ENCODE results near the gene ITGA11.

ITGA11 gene

GRCh38 chr15:68289621-68290352 lies 142.2 kb downstream of the ITGA11 start:
- Histone ChIP-seq H3K4me1 (ENCODE audit: control insufficient read depth, insufficient read depth, low read length) (peaks cover 32% of the 10 kb centered on the region), H3K9me3 (ENCODE audit: control insufficient read depth, insufficient read depth, low read length) (no peaks in the 10 kb centered on the region), H3K36me3 (ENCODE audit: control insufficient read depth, insufficient read depth, low read length) (peaks cover 15% of the 10 kb centered on the region), H3K4me3 (ENCODE audit: low read depth, low read length) (no peak overlapping the region), H3K27me3 (ENCODE audit: control insufficient read depth, insufficient read depth, low read length) (no peaks in the 10 kb centered on the region), H3K9ac (ENCODE audit: low read depth, low read length) (no peak overlapping the region)

- H3K36me3 ChIP-seq (ENCODE audit: control insufficient read depth, insufficient read depth, low read length): peaks cover 15% of the 10 kb centered on the region
- H3K9me3 ChIP-seq (ENCODE audit: control insufficient read depth, insufficient read depth, low read length): no peaks in the 10 kb centered on the region
Observed at GRCh38 chr15:68289057-68289456, 142.9 kb downstream of the ITGA11 start.

GRCh38 chr15:68286256-68286655 lies 145.7 kb downstream of the ITGA11 start:
- H3K36me3 ChIP-seq (ENCODE audit: control insufficient read depth, insufficient read depth, low read length): peaks cover 15% of the 10 kb centered on the region
- H3K9ac ChIP-seq (ENCODE audit: low read depth, low read length): no peak overlapping the region
- H3K9me3 ChIP-seq (ENCODE audit: control insufficient read depth, insufficient read depth, low read length): no peaks in the 10 kb centered on the region
- H3K4me1 ChIP-seq (ENCODE audit: control insufficient read depth, insufficient read depth, low read length): peaks cover 31% of the 10 kb centered on the region
- no peaks in the 10 kb centered on the region for H3K27me3 ChIP-seq (ENCODE audit: control insufficient read depth, insufficient read depth, low read length)
- no peak overlapping the region for H3K4me3 ChIP-seq (ENCODE audit: low read depth, low read length)

More at GRCh38 chr15:68289057-68289456, 142.9 kb downstream of the ITGA11 start:
- peaks cover 32% of the 10 kb centered on the region for H3K4me1 ChIP-seq (ENCODE audit: control insufficient read depth, insufficient read depth, low read length)
- H3K9ac ChIP-seq (ENCODE audit: low read depth, low read length): no peak overlapping the region
- no peaks in the 10 kb centered on the region for H3K27me3 ChIP-seq (ENCODE audit: control insufficient read depth, insufficient read depth, low read length)
- no peak overlapping the region for H3K4me3 ChIP-seq (ENCODE audit: low read depth, low read length)

GRCh38 chr15:68285259-68285980 lies 146.5 kb downstream of the ITGA11 start:
- peaks cover 10% of the 10 kb centered on the region for H3K36me3 ChIP-seq (ENCODE audit: control insufficient read depth, insufficient read depth, low read length)
- peaks cover 27% of the 10 kb centered on the region for H3K4me1 ChIP-seq (ENCODE audit: control insufficient read depth, insufficient read depth, low read length)
- H3K27me3 ChIP-seq (ENCODE audit: control insufficient read depth, insufficient read depth, low read length): no peaks in the 10 kb centered on the region
- H3K9me3 ChIP-seq (ENCODE audit: control insufficient read depth, insufficient read depth, low read length): no peaks in the 10 kb centered on the region
- no peak overlapping the region for H3K4me3 ChIP-seq (ENCODE audit: low read depth, low read length)
- H3K9ac ChIP-seq (ENCODE audit: low read depth, low read length): no peak overlapping the region

- Histone ChIP-seq H3K4me3 (ENCODE audit: low read depth, low read length) (no peak overlapping the region), H3K4me1 (ENCODE audit: control insufficient read depth, insufficient read depth, low read length) (peaks cover 26% of the 10 kb centered on the region), H3K9me3 (ENCODE audit: control insufficient read depth, insufficient read depth, low read length) (no peaks in the 10 kb centered on the region), H3K9ac (ENCODE audit: low read depth, low read length) (no peak overlapping the region), H3K27me3 (ENCODE audit: control insufficient read depth, insufficient read depth, low read length) (no peaks in the 10 kb centered on the region), H3K36me3 (ENCODE audit: control insufficient read depth, insufficient read depth, low read length) (peaks cover 3% of the 10 kb centered on the region)
Observed at GRCh38 chr15:68284616-68285258, 147.2 kb downstream of the ITGA11 start.

- no peak overlapping the region for H3K9ac ChIP-seq (ENCODE audit: low read depth, low read length)
- H3K4me3 ChIP-seq (ENCODE audit: low read depth, low read length): no peak overlapping the region
Observed at GRCh38 chr15:68283401-68283800, 148.6 kb downstream of the ITGA11 start.

GRCh38 chr15:68281008-68281407 lies 151.0 kb downstream of the ITGA11 start:
- Histone ChIP-seq H3K27me3 (ENCODE audit: control insufficient read depth, insufficient read depth, low read length) (no peaks in the 10 kb centered on the region), H3K9me3 (ENCODE audit: control insufficient read depth, insufficient read depth, low read length) (no peaks in the 10 kb centered on the region), H3K36me3 (ENCODE audit: control insufficient read depth, insufficient read depth, low read length) (peaks cover 3% of the 10 kb centered on the region), H3K4me1 (ENCODE audit: control insufficient read depth, insufficient read depth, low read length) (peaks cover 15% of the 10 kb centered on the region), H3K4me3 (ENCODE audit: low read depth, low read length) (peak overlapping the region; percentile 100), H3K9ac (ENCODE audit: low read depth, low read length) (no peak overlapping the region)

More at GRCh38 chr15:68283401-68283800, 148.6 kb downstream of the ITGA11 start:
- H3K9me3 ChIP-seq (ENCODE audit: control insufficient read depth, insufficient read depth, low read length): no peaks in the 10 kb centered on the region
- H3K4me1 ChIP-seq (ENCODE audit: control insufficient read depth, insufficient read depth, low read length): peaks cover 19% of the 10 kb centered on the region
- H3K36me3 ChIP-seq (ENCODE audit: control insufficient read depth, insufficient read depth, low read length): peaks cover 2% of the 10 kb centered on the region
- no peaks in the 10 kb centered on the region for H3K27me3 ChIP-seq (ENCODE audit: control insufficient read depth, insufficient read depth, low read length)

- H3K9ac ChIP-seq (ENCODE audit: low read depth, low read length): no peak overlapping the region
- H3K9me3 ChIP-seq (ENCODE audit: control insufficient read depth, insufficient read depth, low read length): no peaks in the 10 kb centered on the region
- peak overlapping the region; percentile 100 for H3K4me3 ChIP-seq (ENCODE audit: low read depth, low read length)
- H3K27me3 ChIP-seq (ENCODE audit: control insufficient read depth, insufficient read depth, low read length): no peaks in the 10 kb centered on the region
- H3K36me3 ChIP-seq (ENCODE audit: control insufficient read depth, insufficient read depth, low read length): peaks cover 3% of the 10 kb centered on the region
- peaks cover 15% of the 10 kb centered on the region for H3K4me1 ChIP-seq (ENCODE audit: control insufficient read depth, insufficient read depth, low read length)
Observed at GRCh38 chr15:68279779-68280753, 151.9 kb downstream of the ITGA11 start.

GRCh38 chr15:68278595-68279405 lies 153.2 kb downstream of the ITGA11 start:
- peak overlapping the region; percentile 100 for H3K4me3 ChIP-seq (ENCODE audit: low read depth, low read length)
- no peaks in the 10 kb centered on the region for H3K27me3 ChIP-seq (ENCODE audit: control insufficient read depth, insufficient read depth, low read length)
- peaks cover 3% of the 10 kb centered on the region for H3K36me3 ChIP-seq (ENCODE audit: control insufficient read depth, insufficient read depth, low read length)
- H3K9me3 ChIP-seq (ENCODE audit: control insufficient read depth, insufficient read depth, low read length): no peaks in the 10 kb centered on the region
- H3K4me1 ChIP-seq (ENCODE audit: control insufficient read depth, insufficient read depth, low read length): peaks cover 15% of the 10 kb centered on the region
- H3K9ac ChIP-seq (ENCODE audit: low read depth, low read length): peak overlapping the region; percentile 97

- Histone ChIP-seq H3K9me3 (ENCODE audit: control insufficient read depth, insufficient read depth, low read length) (no peaks in the 10 kb centered on the region), H3K4me1 (ENCODE audit: control insufficient read depth, insufficient read depth, low read length) (peaks cover 15% of the 10 kb centered on the region)
Observed at GRCh38 chr15:68278345-68278594, 153.7 kb downstream of the ITGA11 start.

More at GRCh38 chr15:68278345-68278594, 153.7 kb downstream of the ITGA11 start:
- H3K9ac ChIP-seq (ENCODE audit: low read depth, low read length): peak overlapping the region; percentile 97
- H3K27me3 ChIP-seq (ENCODE audit: control insufficient read depth, insufficient read depth, low read length): no peaks in the 10 kb centered on the region
- H3K36me3 ChIP-seq (ENCODE audit: control insufficient read depth, insufficient read depth, low read length): peaks cover 3% of the 10 kb centered on the region
- peak overlapping the region; percentile 100 for H3K4me3 ChIP-seq (ENCODE audit: low read depth, low read length)

Data from iPS-15b (cell line).